Measurements from ENCODE around the gene DTWD2. TPM values are rescaled to one million over a fixed set of nuclear protein-coding genes. Genes with fewer than 3 reads are reported as not detected.
"Not testable (repeated sequence)": the region's sequence is repeated elsewhere in the genome, so short reads cannot be mapped to it uniquely, and the experiment has no call there.

The DTWD2 gene
- total and polyA plus RNA-seq, 2 of the 4 experiments (the other 2 are of a cell fraction), result 1.2 to 1.8 TPM

- H2AK9ac ChIP-seq (replicated peaks; ENCODE audit: low read depth, low read length, poor library complexity); H3K27ac ChIP-seq (ENCODE audit: insufficient read depth, low read length); H3K56ac ChIP-seq (ENCODE audit: extremely low read depth, insufficient read depth, low read length); H3K79me1 ChIP-seq (ENCODE audit: low read depth in 1 of 2, low read length in 2 of 2); H4K5ac ChIP-seq (ENCODE audit: low read depth, low read length); H3K14ac ChIP-seq (replicated peaks; ENCODE audit: low read depth, low read length); H3K27me3 ChIP-seq (ENCODE audit: control insufficient read depth, insufficient read depth, low read length); H2BK20ac ChIP-seq (ENCODE audit: low read depth, low read length); H3K9me3 ChIP-seq (ENCODE audit: control insufficient read depth, insufficient read depth, low read length); H2BK15ac ChIP-seq (ENCODE audit: low read depth, low read length); in situ Hi-C loops (cut with MboI; ENCODE audit: low sequenced_read_pairs); POLR2A ChIA-PET (ENCODE audit: unreplicated experiment); H2BK5ac ChIP-seq (ENCODE audit: low read depth, low read length, poor library complexity, severe bottlenecking); H3K4ac ChIP-seq (ENCODE audit: low read depth, low read length); DNase-seq; H4K8ac ChIP-seq (ENCODE audit: low read depth in 2 of 2, low read length in 2 of 2); dilution Hi-C loops (cut with HindIII; ENCODE audit: low sequenced_read_pairs, unreplicated experiment); H3K36me3 ChIP-seq (ENCODE audit: control insufficient read depth, insufficient read depth, low read length); H3K23ac ChIP-seq (ENCODE audit: low read depth, low read length); ATAC-seq (ENCODE audit: low read depth); H4K20me1 ChIP-seq (ENCODE audit: insufficient read depth, low read length); H3K9me1 ChIP-seq (ENCODE audit: insufficient read depth, low read length); H2BK120ac ChIP-seq (ENCODE audit: low read depth, low read length); H3K4me3 ChIP-seq (ENCODE audit: insufficient read depth, low read depth, low read length); intact Hi-C loops (cut with micrococcal nuclease); H4K91ac ChIP-seq (ENCODE audit: insufficient read depth, low read depth, low read length); H3K4me1 ChIP-seq (ENCODE audit: control insufficient read depth, insufficient read depth, low read length); H3K18ac ChIP-seq (ENCODE audit: low read depth, low read length); CTCF ChIA-PET; H3K4me2 ChIP-seq (ENCODE audit: low read depth, low read length); H2AK5ac ChIP-seq (ENCODE audit: low read depth, low read length); BruUV-seq (replicated peaks); H2AFZ ChIP-seq (replicated peaks; ENCODE audit: low read length, poor library complexity); H3K9ac ChIP-seq (ENCODE audit: low read depth, low read length): not testable (repeated sequence)
- no CpG with 5 or more reads among the region's 3 CpGs for WGBS, 2 experiments (ENCODE audit: extremely low coverage in 2 of 2, insufficient read length in 1 of 2)
Observed at GRCh38 chr5:118876852-118877251, 111.5 kb downstream of the DTWD2 start.
